Endothelial cell of umbilical vein (primary cell): ENCODE results near the gene SLC28A1. TPM values are rescaled to one million over a fixed set of nuclear protein-coding genes. Genes with fewer than 3 reads are reported as not detected.

Experiments used
- BruUV-seq: library from RNA; stranded (reverse); fragments of 400-500 nt; replicated peaks from 2 replicates; lab custom pipeline; 2021; lab: Mats Ljungman, UMichigan
- CTCF ChIA-PET: fragments of 300-600, 350-600 bp; sonication (Branson Sonifier 250); formaldehyde crosslinking; loops from one replicate; lab custom pipeline; 2021; ENCODE audit warnings: antibody characterized with exemption, inconsistent platforms; lab: Charles Lee
- POLR2A ChIA-PET: fragments of 300-600, 350-600 bp; sonication (Branson Sonifier 250); formaldehyde crosslinking; loops from one replicate; lab custom pipeline; 2021; ENCODE audit warnings: antibody characterized with exemption, inconsistent platforms; lab: Charles Lee
- DNase-seq: peaks from one replicate; pipeline ENCODE4 v3.0.0-alpha.2; 2011; ENCODE audit warnings: low read depth, low spot score
- FAIRE-seq: peaks from 2 replicates; lab custom pipeline; 2011; peaks lifted over from hg19 to GRCh38; lab: Jason Lieb, UNC
- H2AFZ ChIP-seq: 2 replicates; pipeline ENCODE4 v1.6.0; 2012; ENCODE audit warnings: low read depth, low read length, control low read depth, inconsistent platforms
- H3K27ac ChIP-seq: 2 replicates; pipeline ENCODE4 v1.5.1; 2011; ENCODE audit warnings: low read depth, mild to moderate bottlenecking, control low read depth, low read length, moderate library complexity; ENCODE audit not compliant: insufficient read depth
- H3K27me3 ChIP-seq, 2 experiments: 2 replicates each; pipeline versions ENCODE4 v1.6.0 to v1.6.1; 2011; ENCODE audit warnings: low read length in 2 of 2, mixed read lengths in 1 of 2; ENCODE audit not compliant: control insufficient read depth in 2 of 2, insufficient read depth in 2 of 2
- H3K36me3 ChIP-seq, 2 experiments: 2 replicates in 1 of 2; 3 replicates in 1 of 2; pipeline ENCODE4 v1.5.1; 2011; ENCODE audit warnings: low read length in 2 of 2, mild to moderate bottlenecking in 1 of 2, moderate library complexity in 1 of 2; ENCODE audit not compliant: control insufficient read depth in 2 of 2, insufficient read depth in 2 of 2; ENCODE audit errors: extremely low read depth in 1 of 2
- H3K4me1 ChIP-seq: 3 replicates; pipeline ENCODE4 v1.5.1; 2011; ENCODE audit warnings: mild to moderate bottlenecking, low read length; ENCODE audit not compliant: control insufficient read depth, insufficient read depth; ENCODE audit errors: extremely low read depth
- H3K4me2 ChIP-seq: 2 replicates; pipeline ENCODE4 v1.6.1; 2011; ENCODE audit warnings: low read length, control low read depth, mixed read lengths; ENCODE audit not compliant: insufficient read depth
- H3K4me3 ChIP-seq, 3 experiments: fragments of 200-600 bp in 1 of 3; sonication (generic), shearing (Covaris generic) in 1 of 3; replicated peaks in 1 of 3; 2 replicates each; pipeline ENCODE4 v1.5.1; 2011 to 2016; ENCODE audit warnings: control low read depth in 3 of 3, low read length in 3 of 3, mild to moderate bottlenecking in 2 of 3, inconsistent platforms in 1 of 3, low read depth in 1 of 3, moderate library complexity in 1 of 3; ENCODE audit not compliant: insufficient read depth in 1 of 3
- H3K79me2 ChIP-seq: 2 replicates; pipeline ENCODE4 v1.6.0; 2012; ENCODE audit warnings: low read length, inconsistent platforms; ENCODE audit not compliant: control insufficient read depth, insufficient read depth
- H3K9ac ChIP-seq: replicated peaks from 2 replicates; pipeline ENCODE3; 2011; ENCODE audit warnings: low read length, control low read depth; ENCODE audit not compliant: insufficient read depth; ENCODE audit errors: extremely low read depth
- H3K9me1 ChIP-seq: replicated peaks from 3 replicates; pipeline ENCODE4 v1.6.0; 2011; ENCODE audit warnings: mild to moderate bottlenecking, low read length; ENCODE audit not compliant: control insufficient read depth, insufficient read depth; ENCODE audit errors: extremely low read depth
- H3K9me3 ChIP-seq: replicated peaks from 2 replicates; pipeline ENCODE4 v1.5.1; 2012; ENCODE audit warnings: low read length, inconsistent platforms; ENCODE audit not compliant: control insufficient read depth, insufficient read depth
- H4K20me1 ChIP-seq: replicated peaks from 2 replicates; pipeline ENCODE3; 2011; ENCODE audit warnings: mild to moderate bottlenecking, low read length; ENCODE audit not compliant: control insufficient read depth, insufficient read depth; ENCODE audit errors: extremely low read depth
- EZH2 ChIP-seq: IDR thresholded peaks from 2 replicates; pipeline ENCODE4 v1.6.1; 2012; ENCODE audit warnings: borderline replicate concordance, low read depth, mild to moderate bottlenecking, moderate library complexity, low read length, inconsistent platforms; ENCODE audit not compliant: severe bottlenecking
- FOS ChIP-seq: IDR thresholded peaks from 2 replicates; pipeline ENCODE4 v1.6.1; 2011; ENCODE audit warnings: mild to moderate bottlenecking, low read length, moderate library complexity, borderline replicate concordance; ENCODE audit not compliant: insufficient read depth
- GATA2 ChIP-seq: IDR thresholded peaks from 2 replicates; pipeline ENCODE4 v1.7.0; 2011; ENCODE audit warnings: low read depth, mild to moderate bottlenecking, moderate library complexity, mixed read lengths, low read length; ENCODE audit not compliant: insufficient read length, insufficient read depth
- JUN ChIP-seq: IDR thresholded peaks from 2 replicates; pipeline ENCODE4 v1.6.1; 2011; ENCODE audit warnings: borderline replicate concordance, low read depth; ENCODE audit not compliant: insufficient read length, insufficient read depth
- MAX ChIP-seq: IDR thresholded peaks from 2 replicates; pipeline ENCODE4 v1.6.1; 2011; ENCODE audit not compliant: insufficient read depth, insufficient read length
- POLR2AphosphoS5 ChIP-seq: IDR thresholded peaks from 2 replicates; pipeline ENCODE4 v1.6.1; 2012; ENCODE audit warnings: low read depth, mild to moderate bottlenecking, control low read depth, low read length, moderate library complexity; ENCODE audit not compliant: insufficient read depth
- dilution Hi-C: fragments of 300-500 bp; cut with MboI; formaldehyde crosslinking; loops from one replicate; pipeline ENCODE4 v1.15.0; 2019; ENCODE audit warnings: low sequenced_read_pairs; ENCODE audit not compliant: extremely low pct_ligation_motif_present
- intact Hi-C: fragments of 100-400 bp; cut with micrococcal nuclease; formaldehyde crosslinking; loops from one replicate; pipeline ENCODE4 v1.10.0; 2022
- polyA plus RNA-seq, 4 experiments: library from polyadenylated mRNA; depleted of rRNA in 3 of 4; stranded (reverse) in 3 of 4; unstranded in 1 of 4; fragments of >200 nt; gene quantifications; 2 replicates each; pipeline versions ENCODE4 v1.2.1 to v1.2.3, GENCODE V29; 2011 to 2012; ENCODE audit warnings: missing spikeins in 1 of 4
- total RNA-seq: library from RNA; stranded (reverse); gene quantifications from 2 replicates; pipeline ENCODE4 v1.2.3, GENCODE V29; 2021
- TF ChIP-seq, protein P1 (sequence below), 2 donors: IDR thresholded peaks; 1 replicate in 1 of 2; 2 replicates in 1 of 2; pipeline ENCODE4 v1.5.1; 2011; ENCODE audit warnings: low read length in 2 of 2, mild to moderate bottlenecking in 2 of 2, moderate library complexity in 2 of 2, control low read depth in 1 of 2, inconsistent platforms in 1 of 2, low read depth in 1 of 2; ENCODE audit not compliant: insufficient read depth in 1 of 2; ENCODE audit errors: extremely low read depth in 1 of 2

SLC28A1 gene
- total and polyA plus RNA-seq, 2 donors (not counting 3 experiments of a cell fraction or from before 2014, with no cell fraction given) = not detected

GRCh38 chr15:84967380-84967779 is 82.9 kb downstream of the SLC28A1 start:
- DNase-seq (no peak), FAIRE-seq (no peak)
- Histone ChIP-seq H3K4me2 (no peak overlapping the region), H3K9ac (no peak overlapping the region), H3K9me1 (no peaks in the 10 kb centered on the region), H3K27ac (no peak overlapping the region), H2AFZ (no peak overlapping the region), H3K27me3 (peaks cover 0 to 5% of the 10 kb centered on the region in 2 experiments), H3K4me1 (no peaks in the 10 kb centered on the region), H3K4me3 (no peak overlapping the region), H3K36me3 (no peaks in the 10 kb centered on the region), H3K9me3 (no peaks in the 10 kb centered on the region), H4K20me1 (no peaks in the 10 kb centered on the region), H3K79me2 (no peaks in the 10 kb centered on the region)
- dilution Hi-C loops = loop anchor here (25.0 kb wide), 1 partner anchor 130 kb away; no protein-coding TSS in a partner anchor
- BruUV-seq = no TSS peak
- TF ChIP-seq, protein P1, sequence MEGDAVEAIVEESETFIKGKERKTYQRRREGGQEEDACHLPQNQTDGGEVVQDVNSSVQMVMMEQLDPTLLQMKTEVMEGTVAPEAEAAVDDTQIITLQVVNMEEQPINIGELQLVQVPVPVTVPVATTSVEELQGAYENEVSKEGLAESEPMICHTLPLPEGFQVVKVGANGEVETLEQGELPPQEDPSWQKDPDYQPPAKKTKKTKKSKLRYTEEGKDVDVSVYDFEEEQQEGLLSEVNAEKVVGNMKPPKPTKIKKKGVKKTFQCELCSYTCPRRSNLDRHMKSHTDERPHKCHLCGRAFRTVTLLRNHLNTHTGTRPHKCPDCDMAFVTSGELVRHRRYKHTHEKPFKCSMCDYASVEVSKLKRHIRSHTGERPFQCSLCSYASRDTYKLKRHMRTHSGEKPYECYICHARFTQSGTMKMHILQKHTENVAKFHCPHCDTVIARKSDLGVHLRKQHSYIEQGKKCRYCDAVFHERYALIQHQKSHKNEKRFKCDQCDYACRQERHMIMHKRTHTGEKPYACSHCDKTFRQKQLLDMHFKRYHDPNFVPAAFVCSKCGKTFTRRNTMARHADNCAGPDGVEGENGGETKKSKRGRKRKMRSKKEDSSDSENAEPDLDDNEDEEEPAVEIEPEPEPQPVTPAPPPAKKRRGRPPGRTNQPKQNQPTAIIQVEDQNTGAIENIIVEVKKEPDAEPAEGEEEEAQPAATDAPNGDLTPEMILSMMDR (IDR thresholded peaks at IDR 0.05; ENCODE audit: extremely low read depth in 1 of 2, insufficient read depth in 1 of 2, low read depth in 1 of 2, low read length in 2 of 2) = no peak
- TF ChIP-seq JUN (no peak), FOS (no peak), EZH2 (no peak), GATA2 (no peak), MAX (no peak), POLR2AphosphoS5 (no peak)
- intact Hi-C loops = no loop called here
- CTCF ChIA-PET = interaction anchor here (1.1 kb wide), 1 partner anchor 202 kb away, joined by 3 read pairs; no protein-coding TSS in a partner anchor
- POLR2A ChIA-PET = no interaction called here
